GM19463 (cell line): ENCODE measurements around the gene RAD9A.

ENCODE experiments used
- ATAC-seq: cut with Tn5 transposase; IDR thresholded peaks from one replicate; pipeline ENCODE4 v1.9.1; 2021; ENCODE audit warnings: mild to moderate bottlenecking, moderate library complexity; ENCODE audit not compliant: unreplicated experiment

The RAD9A gene

GRCh38 chr11:67438158-67438902 is 46.5 kb downstream of the RAD9A start:
- ATAC-seq, result no peak

- no peak for ATAC-seq
These were observed 47.8 kb downstream of the RAD9A start for GRCh38 chr11:67439321-67440228.

- ATAC-seq, result no peak
These were observed 48.7 kb downstream of the RAD9A start for GRCh38 chr11:67440229-67441097.

- ATAC-seq, result no peak
These were observed 49.3 kb downstream of the RAD9A start for GRCh38 chr11:67441098-67441563.

GRCh38 chr11:67441731-67442351 is 50.1 kb downstream of the RAD9A start:
- no peak for ATAC-seq

GRCh38 chr11:67442504-67443404 is 51.0 kb downstream of the RAD9A start:
- no peak for ATAC-seq

GRCh38 chr11:67445515-67445914 is 53.7 kb downstream of the RAD9A start:
- no peak for ATAC-seq
